K562 (cell line): Measurements from ENCODE around the gene KCNH2. TPM values are rescaled to one million over a fixed set of nuclear protein-coding genes. Genes with fewer than 3 reads are reported as not detected.

ENCODE experiments used
- ATAC-seq: fragments of 200-7000 bp; cut with Tn5 transposase; 3 replicates; pipeline ENCODE4 v1.9.1; 2020; ENCODE audit warnings: moderate library complexity
- BruUV-seq: library from RNA; stranded (reverse); fragments of 400-500 nt; replicated peaks from 2 replicates; lab custom pipeline; 2021; lab: Mats Ljungman, UMichigan
- CTCF ChIA-PET: fragments of 300-600 bp; formaldehyde crosslinking; extraction: SDS; loops from one replicate; lab custom pipeline; 2021; ENCODE audit warnings: low intra/inter-chr PET ratio; lab: Yijun Ruan, JAX
- POLR2A ChIA-PET: fragments of 300-600, 350-650 bp; sonication (Branson Sonifier 250); formaldehyde crosslinking; extraction: SDS; loops from one replicate; lab custom pipeline; 2021; ENCODE audit warnings: antibody characterized with exemption, inconsistent platforms; lab: Yijun Ruan, JAX
- DNase-seq, 4 experiments: peaks; one replicate each; pipeline versions ENCODE4 v3.0.0 to v3.0.0-alpha.2; 2011 to 2018; ENCODE audit warnings: low spot score in 3 of 4, mixed read lengths in 3 of 4; ENCODE audit errors: extremely low read depth in 1 of 4
- FAIRE-seq: peaks from 2 replicates; lab custom pipeline; 2011; peaks lifted over from hg19 to GRCh38; lab: Jason Lieb, UNC
- H2AFZ ChIP-seq: 2 replicates; pipeline ENCODE4 v1.6.0; 2011; ENCODE audit warnings: low read depth, low read length, control low read depth, inconsistent platforms
- H3K27ac ChIP-seq: fragments of 200-600 bp; 3 replicates; pipeline ENCODE4 v1.8.0; 2011; ENCODE audit warnings: low read depth, mild to moderate bottlenecking, control low read depth, inconsistent platforms, low read length, moderate library complexity, mixed read lengths; ENCODE audit errors: extremely low read depth
- H3K27me3 ChIP-seq, 2 experiments: fragments of 300-600 bp in 1 of 2; 2 replicates in 1 of 2; 3 replicates in 1 of 2; pipeline versions ENCODE4 v1.6.0 to v1.8.0; 2011; ENCODE audit warnings: inconsistent platforms in 2 of 2, low read length in 2 of 2, mild to moderate bottlenecking in 1 of 2, mixed read lengths in 1 of 2, moderate library complexity in 1 of 2; ENCODE audit not compliant: control insufficient read depth in 2 of 2, insufficient read depth in 2 of 2
- H3K36me3 ChIP-seq: fragments of 300-600 bp; 3 replicates; pipeline ENCODE4 v1.8.0; 2011; ENCODE audit warnings: mild to moderate bottlenecking, low read length, inconsistent platforms; ENCODE audit not compliant: control insufficient read depth, insufficient read depth
- H3K4me1 ChIP-seq, 2 experiments: fragments of 200-600 bp in 1 of 2; replicated peaks in 1 of 2; 2 replicates in 1 of 2; 3 replicates in 1 of 2; pipeline versions ENCODE4 v1.5.1 to v1.8.0; 2011; ENCODE audit warnings: inconsistent platforms in 2 of 2, low read length in 2 of 2, mild to moderate bottlenecking in 1 of 2, mixed read lengths in 1 of 2, moderate library complexity in 1 of 2; ENCODE audit not compliant: control insufficient read depth in 2 of 2, insufficient read depth in 2 of 2
- H3K4me2 ChIP-seq: 2 replicates; pipeline ENCODE4 v1.6.1; 2011; ENCODE audit warnings: low read length, control low read depth, inconsistent platforms, mixed read lengths; ENCODE audit not compliant: insufficient read depth
- H3K4me3 ChIP-seq: fragments of 200-600 bp; sonication (generic), shearing (Covaris generic); 2 replicates; pipeline ENCODE4 v1.5.1; 2016; ENCODE audit warnings: control low read depth, inconsistent platforms
- H3K79me2 ChIP-seq: fragments of 200-600 bp; 3 replicates; pipeline ENCODE4 v1.8.0; 2011; ENCODE audit warnings: low read length, inconsistent platforms; ENCODE audit not compliant: control insufficient read depth, insufficient read depth
- H3K9ac ChIP-seq, 2 experiments: 2 replicates each; pipeline versions ENCODE4 v1.6.0 to v1.6.1; 2011; ENCODE audit warnings: low read depth in 2 of 2, low read length in 2 of 2, control low read depth in 1 of 2, inconsistent platforms in 1 of 2, mild to moderate bottlenecking in 1 of 2, mixed read lengths in 1 of 2; ENCODE audit not compliant: insufficient read depth in 1 of 2
- H3K9me1 ChIP-seq: one replicate; pipeline ENCODE4 v1.6.0; 2011; ENCODE audit warnings: inconsistent platforms, mild to moderate bottlenecking, low read length, moderate library complexity; ENCODE audit not compliant: control insufficient read depth, insufficient read depth
- H3K9me3 ChIP-seq: replicated peaks from 2 replicates; pipeline ENCODE4 v1.5.1; 2011; ENCODE audit warnings: low read depth, low read length, inconsistent platforms; ENCODE audit not compliant: control insufficient read depth, insufficient read depth
- H4K20me1 ChIP-seq: replicated peaks from 2 replicates; pipeline ENCODE4 v1.6.1; 2011; ENCODE audit warnings: low read length, inconsistent platforms, mixed read lengths; ENCODE audit not compliant: control insufficient read depth, insufficient read depth
- ELK1 ChIP-seq: sonication (generic); formaldehyde crosslinking; IDR thresholded peaks from 2 replicates; pipeline ENCODE4 v1.8.1; 2022; ENCODE audit warnings: missing genetic modification reagents
- HLTF ChIP-seq: fragments of 450-650 bp; IDR thresholded peaks from 2 replicates; pipeline ENCODE4 v1.6.1; 2016
- NFYB ChIP-seq: IDR thresholded peaks from 2 replicates; pipeline ENCODE4 v1.6.1; 2011; ENCODE audit warnings: mild to moderate bottlenecking, moderate library complexity; ENCODE audit not compliant: insufficient read length; ENCODE audit errors: extremely low read depth
- POLR2G ChIP-seq: fragments of 200-400 bp; formaldehyde crosslinking; IDR thresholded peaks from 2 replicates; pipeline ENCODE4 v1.6.1; 2017; ENCODE audit warnings: low read depth, mild to moderate bottlenecking, antibody characterized with exemption, low read length, moderate library complexity
- RBFOX2 ChIP-seq: fragments of 200-400 bp; formaldehyde crosslinking; IDR thresholded peaks from 2 replicates; pipeline ENCODE4 v1.6.1; 2017; ENCODE audit warnings: low read depth, mild to moderate bottlenecking, low read length, moderate library complexity
- RBM22 ChIP-seq: fragments of 200-400 bp; formaldehyde crosslinking; IDR thresholded peaks from 2 replicates; pipeline ENCODE4 v1.6.1; 2018; ENCODE audit warnings: low read length, low read depth; ENCODE audit not compliant: poor library complexity, severe bottlenecking
- WGBS: fragments of 100-300 bp; shearing (Covaris generic); methylation state at CpG from one replicate; pipeline ENCODE4 v1.1.6; 2016; ENCODE audit warnings: low coverage, mixed read lengths; ENCODE audit not compliant: insufficient coverage; ENCODE audit errors: missing lambda C conversion rate; 5-methylcytosine and 5-hydroxymethylcytosine counted together
- in situ Hi-C: fragments of 300-500 bp; cut with MboI; formaldehyde crosslinking; loops from 4 replicates; pipeline ENCODE4 v1.15.0; 2018; ENCODE audit warnings: inconsistent platforms, mixed read lengths
- intact Hi-C: fragments of 100-400 bp; cut with micrococcal nuclease; formaldehyde crosslinking; loops from 2 replicates; pipeline ENCODE4 v1.14.2; 2022
- polyA plus RNA-seq, 8 experiments: library from polyadenylated mRNA; depleted of rRNA in 4 of 8; stranded (reverse) in 5 of 8; unstranded in 3 of 8; fragments of >200 nt; fragmentation: Nextera tagmentation in 2 of 8; fragmentation: Illumina TruSeq in 1 of 8; extraction: Ambion mirVana in 2 of 8; extraction: Trizol in 1 of 8; gene quantifications; 2 replicates each; pipeline versions ENCODE4 v1.2.1 to v1.2.3, GENCODE V29; 2011 to 2014; ENCODE audit warnings: inconsistent platforms in 1 of 8, missing spikeins in 1 of 8
- total RNA-seq, 7 experiments: library from RNA; depleted of rRNA in 6 of 7; stranded (reverse); fragments of >200 nt in 6 of 7; fragmentation: Illumina TruSeq in 2 of 7; extraction: Trizol in 2 of 7; gene quantifications; 2 replicates each; pipeline versions ENCODE4 v1.2.1 to v1.2.3, GENCODE V29; 2011 to 2021; ENCODE audit warnings: low replicate concordance in 1 of 7

KCNH2 gene
- total and polyA plus RNA-seq, 9 of the 15 experiments (the other 6 are each of a cell fraction or from before 2014, with no cell fraction given): 18.1 to 368 (median 218) TPM

GRCh38 chr7:150953061-150953997 lies 24.8 kb downstream of the KCNH2 start (continued):
- TF ChIP-seq ELK1 (CRISPR knock-in tag): peak; percentile 50; the same call in 1 of the 2 replicates

GRCh38 chr7:150952331-150953050 lies 25.6 kb downstream of the KCNH2 start:
- Histone ChIP-seq H4K20me1 (peaks cover 8% of the 10 kb centered on the region; the same call in 1 of the 2 replicates), H3K4me2 (peak overlapping the region; percentile 92), H3K9ac (peak overlapping the region; percentile 90 to 98), H2AFZ (no peak overlapping the region), H3K4me1 (peaks cover 63 to 97% of the 10 kb centered on the region in 2 experiments), H3K36me3 (peaks cover 78% of the 10 kb centered on the region), H3K27ac (peak overlapping the region; percentile 86; the same call in 1 of the 3 replicates), H3K79me2 (peaks cover 94% of the 10 kb centered on the region), H3K4me3 (peak overlapping the region; percentile 91), H3K9me3 (no peaks in the 10 kb centered on the region), H3K27me3 (no peaks in the 10 kb centered on the region), H3K9me1 (peaks cover 16% of the 10 kb centered on the region)
- no TSS peak for BruUV-seq
- ChIA-PET POLR2A (interaction anchor here (0.6 to 3.5 kb wide), 8 partner anchors 10 to 165 kb away, joined by 3 to 18 read pairs (median 4); partner anchors contain the start of gene ABCB8), CTCF (no interaction called here)
- intact Hi-C loops (no loop called here), in situ Hi-C loops (no loop called here)
- DNase-seq: no peak
- WGBS: 71% methylated on average over 32 of the region's 33 CpGs
- ATAC-seq: no peak
- TF ChIP-seq HLTF: 0 out of 2 replicates have a peak, but pooled peaks have one; percentile 42
- peak; percentile 62; the same call in 1 of the 2 replicates for TF ChIP-seq POLR2G
- TF ChIP-seq RBM22: peak; percentile 49
- peak; percentile 66; the same call in 1 of the 2 replicates for TF ChIP-seq RBFOX2
- no peak for TF ChIP-seq NFYB
- no peak for FAIRE-seq
